Loucy (cell line): ENCODE data around the gene ENTPD8.

ENCODE experiments used
- H2AFZ ChIP-seq: fragments of 200-600 bp; sonication (generic); 2 replicates; pipeline ENCODE4 v1.6.0; 2016; ENCODE audit warnings: antibody characterized with exemption, mild to moderate bottlenecking, low read length, moderate library complexity
- H3F3A ChIP-seq: fragments of 200-600 bp; 2 replicates; pipeline ENCODE4 v1.6.0; 2016; ENCODE audit warnings: antibody characterized with exemption, low read depth, mild to moderate bottlenecking
- H3K27me3 ChIP-seq: fragments of 200-600 bp; sonication (generic); 2 replicates; pipeline ENCODE4 v1.6.1; 2014; ENCODE audit warnings: low read length, mild to moderate bottlenecking; ENCODE audit not compliant: insufficient read depth, poor library complexity, severe bottlenecking
- H3K36me3 ChIP-seq: fragments of 200-600 bp; sonication (generic); 2 replicates; pipeline ENCODE4 v1.6.1; 2016; ENCODE audit warnings: low read length; ENCODE audit not compliant: insufficient read depth
- H3K4me1 ChIP-seq: fragments of 200-600 bp; sonication (generic); 2 replicates; pipeline ENCODE4 v1.5.1; 2014; ENCODE audit warnings: low read length, mild to moderate bottlenecking; ENCODE audit not compliant: insufficient read depth, poor library complexity, severe bottlenecking
- H3K4me2 ChIP-seq: fragments of 200-600 bp; sonication (generic); 2 replicates; pipeline ENCODE4 v1.6.0; 2014; ENCODE audit warnings: antibody characterized with exemption, low read length, low read depth, mild to moderate bottlenecking; ENCODE audit not compliant: poor library complexity, severe bottlenecking
- H3K4me3 ChIP-seq: fragments of 200-600 bp; sonication (generic); 2 replicates; pipeline ENCODE4 v1.5.1; 2014; ENCODE audit warnings: low read length, mild to moderate bottlenecking, mixed read lengths; ENCODE audit not compliant: poor library complexity, severe bottlenecking
- H3K79me2 ChIP-seq: fragments of 200-600 bp; sonication (generic); 2 replicates; pipeline ENCODE4 v1.6.1; 2014; ENCODE audit warnings: low read length; ENCODE audit not compliant: insufficient read depth
- H3K9ac ChIP-seq: fragments of 200-600 bp; sonication (generic); 2 replicates; pipeline ENCODE4 v1.6.0; 2014; ENCODE audit warnings: mild to moderate bottlenecking, low read depth, low read length, moderate library complexity; ENCODE audit not compliant: poor library complexity, severe bottlenecking
- H3K9me2 ChIP-seq: fragments of 200-600 bp; sonication (generic); replicated peaks from 2 replicates; pipeline ENCODE4 v1.6.1; 2016; ENCODE audit warnings: low read depth, low read length, mixed read lengths
- H3K9me3 ChIP-seq: fragments of 200-600 bp; sonication (generic); 2 replicates; pipeline ENCODE4 v1.6.1; 2014; ENCODE audit warnings: mild to moderate bottlenecking, antibody characterized with exemption, low read length, low read depth; ENCODE audit not compliant: insufficient read depth
- H4K20me1 ChIP-seq: fragments of 200-600 bp; sonication (generic); 2 replicates; pipeline ENCODE4 v1.6.0; 2014; ENCODE audit warnings: antibody characterized with exemption, low read length, mild to moderate bottlenecking; ENCODE audit not compliant: insufficient read depth, poor library complexity, severe bottlenecking
- EZH2phosphoT487 ChIP-seq: fragments of 200-600 bp; IDR thresholded peaks from 2 replicates; pipeline ENCODE4 v1.6.1; 2018; ENCODE audit warnings: antibody characterized with exemption, mild to moderate bottlenecking, moderate library complexity, borderline replicate concordance
- TF ChIP-seq, protein P1 (sequence below): fragments of 200-600 bp; sonication (generic); conservative IDR thresholded peaks from 2 replicates; pipeline ENCODE4 v1.5.1; 2014; ENCODE audit warnings: mild to moderate bottlenecking, antibody characterized with exemption, low read length

ENTPD8 gene

DNA sequence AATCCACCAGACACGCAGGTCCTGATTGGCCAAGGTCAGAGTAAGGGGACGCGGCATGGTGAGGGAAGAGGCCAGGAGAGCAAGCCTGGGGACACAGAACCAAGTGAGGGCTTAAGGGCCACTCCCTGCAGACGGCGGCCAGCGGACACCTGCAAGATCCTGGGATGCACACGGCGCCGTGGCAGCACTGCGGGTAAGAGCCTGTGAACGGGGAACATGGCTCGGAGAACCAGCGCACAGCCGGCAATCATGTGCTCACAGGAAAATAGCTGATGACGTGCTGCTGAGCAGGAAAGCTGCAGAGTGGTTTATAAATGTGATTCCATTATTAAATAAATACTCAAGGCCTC is 45.0 kb upstream of the ENTPD8 start:
- Histone ChIP-seq H2AFZ (no peak overlapping the region), H3K36me3 (no peaks in the 10 kb centered on the region), H3K79me2 (no peaks in the 10 kb centered on the region), H3K27me3 (no peaks in the 10 kb centered on the region), H4K20me1 (no peaks in the 10 kb centered on the region), H3K9ac (no peak overlapping the region), H3K4me3 (no peak overlapping the region), H3K9me3 (no peaks in the 10 kb centered on the region), H3F3A (no peaks in the 10 kb centered on the region), H3K9me2 (no peaks in the 10 kb centered on the region), H3K4me1 (no peaks in the 10 kb centered on the region), H3K4me2 (no peak overlapping the region)
- TF ChIP-seq, protein P1, sequence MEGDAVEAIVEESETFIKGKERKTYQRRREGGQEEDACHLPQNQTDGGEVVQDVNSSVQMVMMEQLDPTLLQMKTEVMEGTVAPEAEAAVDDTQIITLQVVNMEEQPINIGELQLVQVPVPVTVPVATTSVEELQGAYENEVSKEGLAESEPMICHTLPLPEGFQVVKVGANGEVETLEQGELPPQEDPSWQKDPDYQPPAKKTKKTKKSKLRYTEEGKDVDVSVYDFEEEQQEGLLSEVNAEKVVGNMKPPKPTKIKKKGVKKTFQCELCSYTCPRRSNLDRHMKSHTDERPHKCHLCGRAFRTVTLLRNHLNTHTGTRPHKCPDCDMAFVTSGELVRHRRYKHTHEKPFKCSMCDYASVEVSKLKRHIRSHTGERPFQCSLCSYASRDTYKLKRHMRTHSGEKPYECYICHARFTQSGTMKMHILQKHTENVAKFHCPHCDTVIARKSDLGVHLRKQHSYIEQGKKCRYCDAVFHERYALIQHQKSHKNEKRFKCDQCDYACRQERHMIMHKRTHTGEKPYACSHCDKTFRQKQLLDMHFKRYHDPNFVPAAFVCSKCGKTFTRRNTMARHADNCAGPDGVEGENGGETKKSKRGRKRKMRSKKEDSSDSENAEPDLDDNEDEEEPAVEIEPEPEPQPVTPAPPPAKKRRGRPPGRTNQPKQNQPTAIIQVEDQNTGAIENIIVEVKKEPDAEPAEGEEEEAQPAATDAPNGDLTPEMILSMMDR = no peak
- no peak for TF ChIP-seq EZH2phosphoT487

GRCh38 chr9:137485343-137486140 is 44.4 kb upstream of the ENTPD8 start:
- no peak for TF ChIP-seq EZH2phosphoT487
- TF ChIP-seq, protein P1 = no peak
- no peaks in the 10 kb centered on the region for H3K36me3 ChIP-seq
- H3K27me3 ChIP-seq = no peaks in the 10 kb centered on the region
- H3K4me2 ChIP-seq = no peak overlapping the region
- H4K20me1 ChIP-seq = no peaks in the 10 kb centered on the region
- no peak overlapping the region for H2AFZ ChIP-seq
- no peak overlapping the region for H3K9ac ChIP-seq
- no peaks in the 10 kb centered on the region for H3K4me1 ChIP-seq
- H3K79me2 ChIP-seq = no peaks in the 10 kb centered on the region
- no peaks in the 10 kb centered on the region for H3F3A ChIP-seq
- no peaks in the 10 kb centered on the region for H3K9me3 ChIP-seq
- no peaks in the 10 kb centered on the region for H3K9me2 ChIP-seq
- no peak overlapping the region for H3K4me3 ChIP-seq

DNA sequence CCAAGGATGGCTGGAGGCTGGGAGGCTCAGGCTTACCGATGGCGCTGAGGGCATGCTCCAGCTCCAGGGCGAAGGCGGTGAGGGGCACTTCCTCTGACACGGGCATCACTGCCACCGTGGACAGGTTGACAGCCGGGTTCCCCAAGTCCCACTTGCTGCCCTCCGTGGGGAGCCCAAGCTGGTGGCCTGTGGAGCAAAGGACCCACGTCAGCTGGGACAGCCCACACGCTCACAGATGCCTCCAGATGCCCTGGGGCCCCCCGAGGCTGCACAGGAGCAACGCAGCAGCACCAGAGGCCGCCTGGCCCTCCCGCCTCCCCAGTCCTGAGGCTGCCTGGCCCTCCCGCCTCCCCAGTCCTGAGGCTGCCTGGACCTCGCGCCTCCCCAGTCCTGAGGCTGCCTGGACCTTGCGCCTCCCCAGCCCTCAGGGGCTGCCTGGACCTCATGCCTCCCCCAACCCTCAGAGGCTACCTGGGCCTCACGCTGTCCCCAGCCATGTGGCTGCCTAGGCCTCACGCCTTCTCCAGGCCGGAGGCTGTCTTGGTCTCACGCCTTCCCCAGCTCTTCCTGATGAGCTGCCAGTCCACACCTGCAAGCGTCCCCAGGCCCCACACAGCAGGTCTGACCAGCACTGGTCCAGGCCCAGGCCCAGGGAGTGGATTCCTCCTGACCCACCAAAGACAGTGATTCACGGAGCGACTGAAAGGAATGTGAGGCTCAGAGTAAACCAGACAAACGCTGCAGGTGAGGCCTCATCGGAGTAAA is 43.6 kb upstream of the ENTPD8 start:
- H3K4me2 ChIP-seq = no peak overlapping the region
- H3K9me3 ChIP-seq = no peaks in the 10 kb centered on the region
- TF ChIP-seq, protein P1 = no peak
- no peak for TF ChIP-seq EZH2phosphoT487
- H3K4me1 ChIP-seq = no peaks in the 10 kb centered on the region
- H3K36me3 ChIP-seq = no peaks in the 10 kb centered on the region
- no peaks in the 10 kb centered on the region for H3K9me2 ChIP-seq
- H3K79me2 ChIP-seq = no peaks in the 10 kb centered on the region
- H3K27me3 ChIP-seq = no peaks in the 10 kb centered on the region
- H3K9ac ChIP-seq = no peak overlapping the region
- H3F3A ChIP-seq = no peaks in the 10 kb centered on the region
- H4K20me1 ChIP-seq = no peaks in the 10 kb centered on the region
- H3K4me3 ChIP-seq = no peak overlapping the region
- no peak overlapping the region for H2AFZ ChIP-seq
